ENCODE data around the gene NFE2L1. TPM values are rescaled to one million over a fixed set of nuclear protein-coding genes. Genes with fewer than 3 reads are reported as not detected.

Gene NFE2L1
- total and polyA plus RNA-seq, 2 of the 8 experiments (the other 6 are each of a cell fraction or from before 2014, with no cell fraction given) = 140 to 143 TPM

DNA sequence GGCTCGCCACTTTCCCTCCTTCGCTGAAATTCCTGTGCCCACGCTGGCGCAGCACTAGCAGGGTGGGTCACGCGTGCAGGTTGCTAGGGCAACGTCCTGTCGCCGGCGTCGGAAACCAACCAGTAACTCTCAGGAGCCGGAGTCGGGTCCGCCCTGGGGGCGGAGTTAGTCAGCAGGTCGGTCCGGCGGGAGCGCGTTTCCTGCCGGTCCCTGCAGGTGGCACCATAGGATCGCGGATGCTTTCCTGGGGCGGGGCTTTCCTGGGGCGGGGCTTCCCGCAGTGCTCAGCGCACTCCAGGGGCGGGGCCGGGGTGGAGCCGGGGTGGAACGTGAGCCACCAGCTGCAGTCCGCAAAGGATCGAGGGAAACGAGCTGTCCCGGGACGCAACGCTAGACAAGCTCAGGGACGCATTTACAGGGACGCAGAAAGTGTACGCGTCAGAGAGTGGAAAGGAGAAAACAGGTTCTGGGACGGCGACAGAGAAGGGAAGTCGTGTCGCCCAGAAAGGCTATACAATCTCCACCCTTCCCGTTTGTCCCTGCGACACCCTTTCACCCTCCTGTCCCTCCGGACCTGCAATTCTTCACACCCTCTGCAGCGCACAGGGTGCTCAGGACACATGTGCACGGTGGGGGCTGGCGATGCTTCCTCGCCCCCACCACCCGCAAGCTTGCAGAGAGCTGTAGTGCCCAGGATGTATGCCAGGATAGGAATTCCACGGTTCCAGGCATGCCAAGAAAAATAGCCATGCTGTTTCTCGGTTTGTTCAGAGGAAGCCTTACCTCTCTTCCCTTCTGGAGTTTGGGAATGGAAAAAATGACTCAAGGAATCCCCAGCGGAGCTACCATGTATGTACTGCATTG, 22.9 kb upstream of the NFE2L1 start (continued):
- no peak for TF ChIP-seq CEBPB (IDR thresholded peaks at IDR 0.05; ENCODE audit: low read depth, low read length)
- TF ChIP-seq RNF2 (IDR thresholded peaks at IDR 0.05; ENCODE audit: borderline replicate concordance, low read depth, low read length, missing control alignments, poor library complexity, severe bottlenecking) = no peak
- no peak for TF ChIP-seq RFX5 (IDR thresholded peaks at IDR 0.05; ENCODE audit: borderline replicate concordance, low read depth, low read length)
- no peak for TF ChIP-seq GTF2F1 (IDR thresholded peaks at IDR 0.05; ENCODE audit: borderline replicate concordance, low read depth, low read length)
- TF ChIP-seq JUND (IDR thresholded peaks at IDR 0.05; ENCODE audit: low read length) = no peak; the same call in 1 of the 2 replicates
- TF ChIP-seq EZH2 (IDR thresholded peaks at IDR 0.05; ENCODE audit: low read depth, low read length, severe bottlenecking) = no peak
- TF ChIP-seq, protein P1, sequence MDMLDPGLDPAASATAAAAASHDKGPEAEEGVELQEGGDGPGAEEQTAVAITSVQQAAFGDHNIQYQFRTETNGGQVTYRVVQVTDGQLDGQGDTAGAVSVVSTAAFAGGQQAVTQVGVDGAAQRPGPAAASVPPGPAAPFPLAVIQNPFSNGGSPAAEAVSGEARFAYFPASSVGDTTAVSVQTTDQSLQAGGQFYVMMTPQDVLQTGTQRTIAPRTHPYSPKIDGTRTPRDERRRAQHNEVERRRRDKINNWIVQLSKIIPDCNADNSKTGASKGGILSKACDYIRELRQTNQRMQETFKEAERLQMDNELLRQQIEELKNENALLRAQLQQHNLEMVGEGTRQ (IDR thresholded peaks at IDR 0.05; ENCODE audit: low read length) = peak; percentile 45; the same call in 1 of the 2 replicates
- no peak for TF ChIP-seq SP2 (IDR thresholded peaks at IDR 0.05; ENCODE audit: low read length)
- TF ChIP-seq POU5F1 (IDR thresholded peaks at IDR 0.05; ENCODE audit: low read depth, low read length) = no peak
- no peak for TF ChIP-seq TBP (IDR thresholded peaks at IDR 0.05; ENCODE audit: low read depth, low read length)
- TF ChIP-seq FOSL1 (IDR thresholded peaks at IDR 0.05; ENCODE audit: insufficient read depth, low read depth, low read length) = no peak
- no peak for TF ChIP-seq YY1 (IDR thresholded peaks at IDR 0.05; ENCODE audit: low read depth, low read length)
- TF ChIP-seq SP1 (IDR thresholded peaks at IDR 0.05; ENCODE audit: low read depth, low read length) = peak; percentile 79; the same call in 1 of the 2 replicates
- TF ChIP-seq NANOG (IDR thresholded peaks at IDR 0.05; ENCODE audit: insufficient read depth, low read depth, low read length, poor library complexity, severe bottlenecking) = no peak
- no peak for TF ChIP-seq RBBP5 (IDR thresholded peaks at IDR 0.05; ENCODE audit: borderline replicate concordance, low read depth, low read length)
- TF ChIP-seq TAF1 (IDR thresholded peaks at IDR 0.05; ENCODE audit: low read depth, low read length) = 0 out of 2 replicates have a peak, but pooled peaks have one; percentile 23
- TF ChIP-seq NRF1 (IDR thresholded peaks at IDR 0.05; ENCODE audit: low read depth, low read length) = no peak
- TF ChIP-seq RXRA (IDR thresholded peaks at IDR 0.05; ENCODE audit: insufficient read depth, low read depth, low read length) = no peak
- TF ChIP-seq KDM4A (IDR thresholded peaks at IDR 0.05; ENCODE audit: low read depth, low read length, severe bottlenecking) = peak; percentile 42
- TF ChIP-seq, protein P2, sequence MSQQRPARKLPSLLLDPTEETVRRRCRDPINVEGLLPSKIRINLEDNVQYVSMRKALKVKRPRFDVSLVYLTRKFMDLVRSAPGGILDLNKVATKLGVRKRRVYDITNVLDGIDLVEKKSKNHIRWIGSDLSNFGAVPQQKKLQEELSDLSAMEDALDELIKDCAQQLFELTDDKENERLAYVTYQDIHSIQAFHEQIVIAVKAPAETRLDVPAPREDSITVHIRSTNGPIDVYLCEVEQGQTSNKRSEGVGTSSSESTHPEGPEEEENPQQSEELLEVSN (IDR thresholded peaks at IDR 0.05) = peak; percentile 80

Data from H1 (cell line).